OCI-LY7 (cell line): ENCODE results near the gene C9orf152. TPM values are rescaled to one million over a fixed set of nuclear protein-coding genes. Genes with fewer than 3 reads are reported as not detected.
A peak's percentile ranks its signal among the peaks of the same experiment; 100 is the strongest.

Experiments used
- BruUV-seq: library from RNA; stranded (reverse); fragments of 400-500 nt; replicated peaks from 2 replicates; lab custom pipeline; 2021; lab: Mats Ljungman, UMichigan
- CTCF ChIA-PET: fragments of 300-600 bp; sonication (Branson Sonifier 250); formaldehyde crosslinking; loops from one replicate; lab custom pipeline; 2022; ENCODE audit warnings: antibody characterized with exemption; ENCODE audit not compliant: unreplicated experiment; lab: Charles Lee
- POLR2A ChIA-PET: fragments of 300-600 bp; sonication (Branson Sonifier 250); formaldehyde crosslinking; loops from one replicate; lab custom pipeline; 2022; ENCODE audit warnings: antibody characterized with exemption; lab: Charles Lee
- DNase-seq: peaks from one replicate; pipeline ENCODE4 v3.0.0-alpha.2; 2015; ENCODE audit warnings: low spot score
- H2AFZ ChIP-seq: fragments of 200-600 bp; sonication (generic), shearing (Covaris generic); 2 replicates; pipeline ENCODE4 v1.6.1; 2014; ENCODE audit warnings: mild to moderate bottlenecking, antibody characterized with exemption, low read length, moderate library complexity
- H3K27ac ChIP-seq: fragments of 200-600 bp; sonication (generic); 2 replicates; pipeline ENCODE4 v1.5.1; 2014; ENCODE audit warnings: mixed run types, low read depth, mild to moderate bottlenecking, moderate library complexity, low read length, inconsistent platforms; ENCODE audit not compliant: poor library complexity, severe bottlenecking
- H3K36me3 ChIP-seq: fragments of 200-600 bp; sonication (generic); 2 replicates; pipeline ENCODE4 v1.6.1; 2014; ENCODE audit warnings: mild to moderate bottlenecking, antibody characterized with exemption, low read length, moderate library complexity, mixed read lengths; ENCODE audit not compliant: insufficient read depth
- H3K4me1 ChIP-seq: fragments of 200-600 bp; sonication (generic); 2 replicates; pipeline ENCODE4 v1.5.1; 2014; ENCODE audit warnings: mild to moderate bottlenecking, low read length; ENCODE audit not compliant: insufficient read depth, poor library complexity, severe bottlenecking
- H3K4me2 ChIP-seq: fragments of 200-600 bp; sonication (generic); 2 replicates; pipeline ENCODE4 v1.6.1; 2014; ENCODE audit warnings: mild to moderate bottlenecking, low read length
- H3K4me3 ChIP-seq: fragments of 200-600 bp; sonication (generic); 2 replicates; pipeline ENCODE4 v1.5.1; 2014; ENCODE audit warnings: mild to moderate bottlenecking, low read depth, low read length; ENCODE audit not compliant: poor library complexity, severe bottlenecking
- H3K79me2 ChIP-seq: fragments of 200-600 bp; sonication (generic); 2 replicates; pipeline ENCODE4 v1.6.1; 2016; ENCODE audit warnings: low read depth, mild to moderate bottlenecking, low read length, moderate library complexity, mixed read lengths; ENCODE audit not compliant: insufficient read depth
- H3K9me2 ChIP-seq: fragments of 200-600 bp; sonication (generic); 2 replicates; pipeline ENCODE4 v1.6.1; 2016; ENCODE audit warnings: mild to moderate bottlenecking, low read length, mixed read lengths; ENCODE audit not compliant: insufficient read depth
- H3K9me3 ChIP-seq: fragments of 200-600 bp; sonication (generic); 2 replicates; pipeline ENCODE4 v1.6.1; 2014; ENCODE audit warnings: mild to moderate bottlenecking, mixed run types, low read length, mixed read lengths
- H4K20me1 ChIP-seq: fragments of 200-600 bp; sonication (generic); 2 replicates; pipeline ENCODE4 v1.6.1; 2014; ENCODE audit warnings: mild to moderate bottlenecking, antibody characterized with exemption, low read length, moderate library complexity, mixed read lengths; ENCODE audit not compliant: insufficient read depth
- CTCF ChIP-seq: fragments of 200-600 bp; sonication (generic); conservative IDR thresholded peaks from 2 replicates; pipeline ENCODE4 v1.5.1; 2014; ENCODE audit warnings: mild to moderate bottlenecking, antibody characterized with exemption, low read length, moderate library complexity, mixed read lengths
- EZH2phosphoT487 ChIP-seq: fragments of 200-600 bp; sonication (generic); IDR thresholded peaks from 2 replicates; pipeline ENCODE4 v1.6.1; 2018; ENCODE audit warnings: low read depth, borderline replicate concordance, mild to moderate bottlenecking, mixed run types, antibody characterized with exemption, low read length, moderate library complexity, mixed read lengths
- intact Hi-C: fragments of 100-400 bp; cut with micrococcal nuclease; formaldehyde crosslinking; loops from one replicate; pipeline ENCODE4 v1.10.0; 2022; ENCODE audit not compliant: unreplicated experiment
- total RNA-seq, 2 experiments: library from RNA; depleted of rRNA in 1 of 2; stranded (reverse); fragments of >200 nt in 1 of 2; shearing (Covaris generic) in 1 of 2; gene quantifications; 2 replicates each; pipeline ENCODE4 v1.2.3, GENCODE V29; 2014 to 2022

C9orf152 gene
- total RNA-seq, 2 experiments from 2014 or later = not detected

DNA sequence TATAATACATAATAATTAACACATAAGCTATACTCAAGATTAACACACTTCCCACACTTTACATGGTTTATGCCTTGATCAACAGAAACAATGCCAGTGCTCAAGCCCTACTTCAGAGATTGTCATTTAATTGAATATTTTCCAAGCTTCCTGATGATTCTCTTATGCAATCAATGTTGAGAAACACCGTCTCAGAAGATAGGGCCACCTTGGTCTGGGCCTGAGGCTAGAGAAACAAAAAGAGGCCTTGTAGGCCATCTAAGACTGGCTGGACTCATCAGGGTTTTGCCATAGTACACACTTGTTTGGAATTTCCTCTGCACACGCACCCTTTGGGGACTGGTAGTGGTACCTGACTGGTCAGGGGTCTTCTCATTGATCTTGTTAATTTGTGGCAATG is 16.3 kb downstream of the C9orf152 start:
- Histone ChIP-seq H4K20me1 (no peaks in the 10 kb centered on the region), H3K9me2 (no peaks in the 10 kb centered on the region), H3K4me3 (no peak overlapping the region), H3K9me3 (no peaks in the 10 kb centered on the region), H3K27ac (no peak overlapping the region), H3K4me2 (no peak overlapping the region), H3K4me1 (no peaks in the 10 kb centered on the region), H2AFZ (no peak overlapping the region), H3K79me2 (no peaks in the 10 kb centered on the region), H3K36me3 (no peaks in the 10 kb centered on the region)
- DNase-seq = no peak
- no TSS peak for BruUV-seq
- POLR2A ChIA-PET = interaction anchor here (1.5 kb wide), 1 partner anchor 12 kb away, joined by 4 read pairs; no protein-coding TSS in a partner anchor
- no peak for TF ChIP-seq EZH2phosphoT487
- no peak for TF ChIP-seq CTCF
- CTCF ChIA-PET = no interaction called here
- intact Hi-C loops = no loop called here

DNA sequence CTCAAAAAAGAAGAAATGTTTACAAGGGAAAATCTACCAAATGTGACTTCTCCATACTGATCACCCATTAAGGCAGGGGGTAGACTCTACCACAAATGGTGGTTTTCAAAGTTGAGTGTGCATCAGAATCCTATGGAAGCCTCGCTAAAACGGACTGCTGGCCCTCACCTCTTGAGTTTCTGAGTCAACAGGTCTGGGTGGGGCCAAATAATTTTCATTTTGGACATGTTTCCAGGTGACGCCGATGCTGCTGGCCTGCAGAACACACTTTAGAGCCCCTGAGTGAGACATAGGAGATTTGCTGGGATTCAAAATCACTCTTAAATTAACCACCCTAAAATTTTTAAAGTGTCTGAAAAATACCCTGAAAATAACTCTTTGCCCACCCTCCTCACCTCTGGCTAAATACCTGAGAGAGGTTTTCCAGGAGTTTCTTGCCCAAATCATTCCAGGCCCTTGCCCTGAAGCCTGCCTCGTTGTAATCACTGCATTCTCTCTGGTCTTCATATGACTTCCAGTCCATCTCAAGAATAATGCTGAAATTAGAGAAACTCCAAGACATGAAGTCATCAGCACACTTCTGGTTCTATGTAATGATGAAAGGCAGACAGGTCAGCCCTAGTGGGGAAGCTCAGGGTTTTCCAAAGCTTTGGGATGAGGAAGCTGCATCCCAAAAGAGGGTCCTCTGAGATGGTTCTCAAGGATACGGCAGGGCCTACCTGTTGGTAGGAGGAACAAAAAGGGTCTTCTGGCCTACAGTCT is 18.2 kb downstream of the C9orf152 start:
- no peak overlapping the region for H3K27ac ChIP-seq
- no peaks in the 10 kb centered on the region for H3K36me3 ChIP-seq
- intact Hi-C loops = no loop called here
- no peaks in the 10 kb centered on the region for H3K9me3 ChIP-seq
- CTCF ChIA-PET = no interaction called here
- DNase-seq = no peak
- POLR2A ChIA-PET = interaction anchor here (0.7 to 1.5 kb wide), 3 partner anchors 10 to 802 kb away, joined by 4 to 7 read pairs (median 4); no protein-coding TSS in a partner anchor
- no TSS peak for BruUV-seq
- TF ChIP-seq CTCF (no peak), EZH2phosphoT487 (no peak)
- no peak overlapping the region for H3K4me2 ChIP-seq
- H3K4me1 ChIP-seq = no peaks in the 10 kb centered on the region
- H3K79me2 ChIP-seq = no peaks in the 10 kb centered on the region
- no peaks in the 10 kb centered on the region for H4K20me1 ChIP-seq
- H3K4me3 ChIP-seq = no peak overlapping the region
- H2AFZ ChIP-seq = no peak overlapping the region
- no peaks in the 10 kb centered on the region for H3K9me2 ChIP-seq

GRCh38 chr9:110188991-110189390 is 19.0 kb downstream of the C9orf152 start:
- Histone ChIP-seq H3K4me2 (no peak overlapping the region), H3K36me3 (no peaks in the 10 kb centered on the region), H3K4me1 (no peaks in the 10 kb centered on the region), H2AFZ (0 out of 2 replicates have a peak overlapping the region, but pooled peaks have one; percentile 22), H3K27ac (no peak overlapping the region), H4K20me1 (no peaks in the 10 kb centered on the region), H3K79me2 (no peaks in the 10 kb centered on the region), H3K4me3 (no peak overlapping the region), H3K9me2 (no peaks in the 10 kb centered on the region), H3K9me3 (no peaks in the 10 kb centered on the region)
- POLR2A ChIA-PET = interaction anchor here (0.7 kb wide), 2 partner anchors 446 to 802 kb away, joined by 4 to 7 read pairs; no protein-coding TSS in a partner anchor
- intact Hi-C loops = no loop called here
- CTCF ChIA-PET = no interaction called here
- no TSS peak for BruUV-seq
- TF ChIP-seq CTCF (no peak), EZH2phosphoT487 (no peak)
- DNase-seq = peak; percentile 20
